ENCODE results near the gene HDAC10.

- TF ChIP-seq, protein P1, sequence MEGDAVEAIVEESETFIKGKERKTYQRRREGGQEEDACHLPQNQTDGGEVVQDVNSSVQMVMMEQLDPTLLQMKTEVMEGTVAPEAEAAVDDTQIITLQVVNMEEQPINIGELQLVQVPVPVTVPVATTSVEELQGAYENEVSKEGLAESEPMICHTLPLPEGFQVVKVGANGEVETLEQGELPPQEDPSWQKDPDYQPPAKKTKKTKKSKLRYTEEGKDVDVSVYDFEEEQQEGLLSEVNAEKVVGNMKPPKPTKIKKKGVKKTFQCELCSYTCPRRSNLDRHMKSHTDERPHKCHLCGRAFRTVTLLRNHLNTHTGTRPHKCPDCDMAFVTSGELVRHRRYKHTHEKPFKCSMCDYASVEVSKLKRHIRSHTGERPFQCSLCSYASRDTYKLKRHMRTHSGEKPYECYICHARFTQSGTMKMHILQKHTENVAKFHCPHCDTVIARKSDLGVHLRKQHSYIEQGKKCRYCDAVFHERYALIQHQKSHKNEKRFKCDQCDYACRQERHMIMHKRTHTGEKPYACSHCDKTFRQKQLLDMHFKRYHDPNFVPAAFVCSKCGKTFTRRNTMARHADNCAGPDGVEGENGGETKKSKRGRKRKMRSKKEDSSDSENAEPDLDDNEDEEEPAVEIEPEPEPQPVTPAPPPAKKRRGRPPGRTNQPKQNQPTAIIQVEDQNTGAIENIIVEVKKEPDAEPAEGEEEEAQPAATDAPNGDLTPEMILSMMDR (IDR thresholded peaks at IDR 0.05) = no peak
- TF ChIP-seq POLR2AphosphoS5 (IDR thresholded peaks at IDR 0.05) (no peak), POLR2A (IDR thresholded peaks at IDR 0.05) (no peak), EP300 (IDR thresholded peaks at IDR 0.05) (no peak)
Observed at GRCh38 chr22:50233223-50233622, 17.8 kb downstream of the HDAC10 start.

Data from suprapubic skin (tissue), 4 donors.